Fibroblast of lung (primary cell): ENCODE data around the gene MRPS6.

Experiments used
- EZH2 ChIP-seq: IDR thresholded peaks from 2 replicates; pipeline ENCODE4 v1.5.1; 2012; ENCODE audit warnings: low read length, control low read depth, mild to moderate bottlenecking; ENCODE audit errors: missing control alignments
- TF ChIP-seq, protein P1 (sequence below), 2 donors: IDR thresholded peaks in 1 of 2; conservative IDR thresholded peaks in 1 of 2; 1 replicate in 1 of 2; 2 replicates in 1 of 2; pipeline ENCODE4 v1.5.1; 2011 to 2012; ENCODE audit warnings: low read length in 2 of 2, control low read depth in 1 of 2, inconsistent platforms in 1 of 2, low read depth in 1 of 2, mild to moderate bottlenecking in 1 of 2

DNA sequence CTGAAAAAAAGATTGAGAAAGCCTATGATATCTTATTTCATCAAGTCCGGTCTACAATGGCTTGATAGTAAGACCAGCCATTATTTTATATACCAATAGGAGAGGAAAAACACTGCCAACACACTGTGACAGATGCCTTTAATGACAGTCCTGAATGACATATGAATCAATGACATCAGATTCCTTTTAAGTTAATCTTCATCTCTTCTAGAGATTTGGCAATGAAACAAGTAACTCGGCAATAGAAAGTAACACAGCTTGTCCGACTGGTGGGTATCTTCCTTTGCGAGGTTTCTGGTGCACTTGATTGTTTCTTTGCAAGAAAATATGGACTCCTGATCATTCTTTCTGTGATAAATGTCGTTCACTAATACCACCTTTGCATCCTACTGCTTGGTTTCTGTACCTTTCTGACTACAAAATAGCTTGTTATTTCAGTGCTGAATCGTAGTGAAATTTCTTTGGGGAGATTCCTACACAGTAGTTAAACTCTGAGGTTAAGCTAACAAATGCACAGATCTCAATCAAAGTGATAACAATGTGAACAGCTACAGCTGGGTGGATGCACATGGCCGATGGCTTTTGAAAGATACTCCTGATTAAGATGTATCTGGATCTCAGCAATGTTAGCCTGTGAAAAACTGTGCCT lies 104.7 kb downstream of the MRPS6 start:
- TF ChIP-seq, protein P1, sequence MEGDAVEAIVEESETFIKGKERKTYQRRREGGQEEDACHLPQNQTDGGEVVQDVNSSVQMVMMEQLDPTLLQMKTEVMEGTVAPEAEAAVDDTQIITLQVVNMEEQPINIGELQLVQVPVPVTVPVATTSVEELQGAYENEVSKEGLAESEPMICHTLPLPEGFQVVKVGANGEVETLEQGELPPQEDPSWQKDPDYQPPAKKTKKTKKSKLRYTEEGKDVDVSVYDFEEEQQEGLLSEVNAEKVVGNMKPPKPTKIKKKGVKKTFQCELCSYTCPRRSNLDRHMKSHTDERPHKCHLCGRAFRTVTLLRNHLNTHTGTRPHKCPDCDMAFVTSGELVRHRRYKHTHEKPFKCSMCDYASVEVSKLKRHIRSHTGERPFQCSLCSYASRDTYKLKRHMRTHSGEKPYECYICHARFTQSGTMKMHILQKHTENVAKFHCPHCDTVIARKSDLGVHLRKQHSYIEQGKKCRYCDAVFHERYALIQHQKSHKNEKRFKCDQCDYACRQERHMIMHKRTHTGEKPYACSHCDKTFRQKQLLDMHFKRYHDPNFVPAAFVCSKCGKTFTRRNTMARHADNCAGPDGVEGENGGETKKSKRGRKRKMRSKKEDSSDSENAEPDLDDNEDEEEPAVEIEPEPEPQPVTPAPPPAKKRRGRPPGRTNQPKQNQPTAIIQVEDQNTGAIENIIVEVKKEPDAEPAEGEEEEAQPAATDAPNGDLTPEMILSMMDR (conservative IDR thresholded peaks at IDR 0.05 in 1 of 2, IDR thresholded peaks at IDR 0.05 in 1 of 2; ENCODE audit: low read depth in 1 of 2, low read length in 2 of 2): no peak
- TF ChIP-seq EZH2: no peak
